ENCODE results near the gene PSMD5. TPM values are rescaled to one million over a fixed set of nuclear protein-coding genes. Genes with fewer than 3 reads are reported as not detected.

PSMD5 gene
- total and polyA plus RNA-seq, 9 of the 15 experiments (the other 6 are each of a cell fraction or from before 2014, with no cell fraction given) = 46.4 to 148 (median 76.3) TPM

GRCh38 chr9:120885958-120886357, 43.2 kb upstream of the PSMD5 start (continued):
- TF ChIP-seq STAT6 (CRISPR knock-in tag; IDR thresholded peaks at IDR 0.05) (0 out of 2 replicates have a peak, but pooled peaks have one; percentile 49), HSF4 (CRISPR knock-in tag; IDR thresholded peaks at IDR 0.05; ENCODE audit: borderline replicate concordance) (no peak), ATF3 (IDR thresholded peaks at IDR 0.05) (no peak), ATF3 (CRISPR knock-in tag; conservative IDR thresholded peaks at IDR 0.05) (0 out of 2 replicates have a peak, but pooled peaks have one; percentile 23)

GRCh38 chr9:120885457-120885856, 42.7 kb upstream of the PSMD5 start:
- in situ Hi-C loops (cut with MboI) (no loop called here), intact Hi-C loops (cut with micrococcal nuclease) (no loop called here)
- Histone ChIP-seq H3K9ac (ENCODE audit: insufficient read depth in 1 of 2, low read depth in 2 of 2, low read length in 2 of 2) (peak overlapping the region in 1 of 2 experiments; percentile 69; a peak in 1 of 4 replicates), H3K4me1 (replicated peaks in 1 of 2; ENCODE audit: control insufficient read depth in 2 of 2, insufficient read depth in 2 of 2, low read length in 2 of 2) (peaks cover 20 to 25% of the 10 kb centered on the region in 2 experiments), H2AFZ (ENCODE audit: low read depth, low read length) (peak overlapping the region; percentile 36), H3K9me1 (ENCODE audit: control insufficient read depth, insufficient read depth, low read length) (no peaks in the 10 kb centered on the region), H3K27ac (ENCODE audit: extremely low read depth, low read depth, low read length) (no peak overlapping the region), H3K27me3 (ENCODE audit: control insufficient read depth in 2 of 2, insufficient read depth in 2 of 2, low read length in 2 of 2) (no peaks in the 10 kb centered on the region), H3K36me3 (ENCODE audit: control insufficient read depth, insufficient read depth, low read length) (no peaks in the 10 kb centered on the region), H3K9me3 (replicated peaks; ENCODE audit: control insufficient read depth, insufficient read depth, low read depth, low read length) (no peaks in the 10 kb centered on the region), H3K4me2 (ENCODE audit: insufficient read depth, low read length) (no peak overlapping the region), H3K4me3 (no peak overlapping the region), H4K20me1 (replicated peaks; ENCODE audit: control insufficient read depth, insufficient read depth, low read length) (no peaks in the 10 kb centered on the region), H3K79me2 (ENCODE audit: control insufficient read depth, insufficient read depth, low read length) (no peaks in the 10 kb centered on the region)
- 46% methylated on average over 3 of the region's 3 CpGs for WGBS (ENCODE audit: insufficient coverage, low coverage, missing lambda C conversion rate)
- no TSS peak for BruUV-seq (replicated peaks)
- TF ChIP-seq ATF3 (IDR thresholded peaks at IDR 0.05) (no peak), ATF3 (CRISPR knock-in tag; conservative IDR thresholded peaks at IDR 0.05) (0 out of 2 replicates have a peak, but pooled peaks have one; percentile 11), MYC (IDR thresholded peaks at IDR 0.05; ENCODE audit: low read depth, low read length) (0 out of 2 replicates have a peak, but pooled peaks have one; percentile 8), MYC (CRISPR knock-in tag; IDR thresholded peaks at IDR 0.05; ENCODE audit: borderline replicate concordance, low read depth) (no peak), MAFK (IDR thresholded peaks at IDR 0.05; ENCODE audit: low read length) (0 out of 2 replicates have a peak, but pooled peaks have one; percentile 12), PPARD (CRISPR knock-in tag; IDR thresholded peaks at IDR 0.05) (no peak), SAP30 (IDR thresholded peaks at IDR 0.05; ENCODE audit: borderline replicate concordance, insufficient read depth, low read depth, low read length, poor library complexity, severe bottlenecking) (peak; percentile 2)
- FAIRE-seq = no peak
- DNase-seq (ENCODE audit: extremely low read depth in 1 of 4, low spot score in 3 of 4) = no peak
- ChIA-PET POLR2A (interaction anchor here (0.8 to 22.9 kb wide), 6 partner anchors 11 to 42 kb away, joined by 5 to 464 read pairs (median 38); partner anchors contain the start of gene PHF19), CTCF (ENCODE audit: low intra/inter-chr PET ratio) (no interaction called here)
- ATAC-seq = no peak
